ENCODE measurements around the gene ANKRD10. TPM values are rescaled to one million over a fixed set of nuclear protein-coding genes. Genes with fewer than 3 reads are reported as not detected.
A peak's percentile ranks its signal among the peaks of the same experiment; 100 is the strongest.

The ANKRD10 gene
- total and polyA plus RNA-seq, 2 experiments from 2014 or later, result 250 to 277 TPM

GRCh38 chr13:110910013-110910890, 4.6 kb downstream of the ANKRD10 start:
- Histone ChIP-seq H3K27ac (ENCODE audit: low read depth) (peak overlapping the region; percentile 97), H4K20me1 (replicated peaks; ENCODE audit: insufficient read depth) (peaks cover 36% of the 10 kb centered on the region), H3K4me1 (ENCODE audit: insufficient read depth) (peaks cover 58% of the 10 kb centered on the region), H3K4me3 (peak overlapping the region; percentile 21), H3K27me3 (ENCODE audit: insufficient read depth) (no peaks in the 10 kb centered on the region), H3K4me2 (peak overlapping the region; percentile 91), H3K79me2 (replicated peaks; ENCODE audit: insufficient read depth) (peaks cover 94% of the 10 kb centered on the region), H3K36me3 (ENCODE audit: insufficient read depth) (peaks cover 8% of the 10 kb centered on the region; the same call in 1 of the 2 replicates), H2AFZ (no peak overlapping the region), H3K9me2 (ENCODE audit: insufficient read depth) (no peaks in the 10 kb centered on the region), H3F3A (replicated peaks; ENCODE audit: low read depth) (peaks cover 12% of the 10 kb centered on the region; the same call in 1 of the 2 replicates)
- TF ChIP-seq ZNF331 (CRISPR knock-in tag; IDR thresholded peaks at IDR 0.05; ENCODE audit: low read depth), result no peak
- TF ChIP-seq REST (IDR thresholded peaks at IDR 0.05; ENCODE audit: unreplicated experiment), result no peak
- no peak for TF ChIP-seq ZNF462 (CRISPR knock-in tag; IDR thresholded peaks at IDR 0.05)
- TF ChIP-seq STAT1 (IDR thresholded peaks at IDR 0.05; ENCODE audit: unreplicated experiment), result no peak
- H3K4me3 Mint-ChIP-seq, result peak overlapping the region; percentile 18
- H3K27ac Mint-ChIP-seq, result peak overlapping the region; percentile 98
- ATAC-seq, result no peak
- H3K9me3 Mint-ChIP-seq, result no peaks in the 10 kb centered on the region; the same call in 2 of the 3 replicates
- peaks cover 2% of the 10 kb centered on the region for H3K27me3 Mint-ChIP-seq (ENCODE audit: insufficient read depth, low read depth, poor library complexity)
- no peak for DNase-seq (ENCODE audit: low spot score)
- H3K36me3 Mint-ChIP-seq (ENCODE audit: low read depth), result peaks cover 65% of the 10 kb centered on the region
- peaks cover 68% of the 10 kb centered on the region for H3K4me1 Mint-ChIP-seq
